Inflammatory macrophage (primary cell): Measurements from ENCODE around the gene IFFO2.

Source experiments
- DNase-seq, 2 donors: peaks; one replicate each; pipeline ENCODE4 v3.0.0-alpha.2; 2020 to 2022
- total RNA-seq, 18 experiments: gene quantifications; one replicate each; lab custom pipeline; 2026; ENCODE audit warnings: mixed read lengths in 6 of 18, inconsistent platforms in 2 of 18; lab: John Stamatoyannopoulos, UW

IFFO2 gene
- total RNA-seq = 4.3 to 11.3 (median 8.5) reads per million in 18 experiments

DNA sequence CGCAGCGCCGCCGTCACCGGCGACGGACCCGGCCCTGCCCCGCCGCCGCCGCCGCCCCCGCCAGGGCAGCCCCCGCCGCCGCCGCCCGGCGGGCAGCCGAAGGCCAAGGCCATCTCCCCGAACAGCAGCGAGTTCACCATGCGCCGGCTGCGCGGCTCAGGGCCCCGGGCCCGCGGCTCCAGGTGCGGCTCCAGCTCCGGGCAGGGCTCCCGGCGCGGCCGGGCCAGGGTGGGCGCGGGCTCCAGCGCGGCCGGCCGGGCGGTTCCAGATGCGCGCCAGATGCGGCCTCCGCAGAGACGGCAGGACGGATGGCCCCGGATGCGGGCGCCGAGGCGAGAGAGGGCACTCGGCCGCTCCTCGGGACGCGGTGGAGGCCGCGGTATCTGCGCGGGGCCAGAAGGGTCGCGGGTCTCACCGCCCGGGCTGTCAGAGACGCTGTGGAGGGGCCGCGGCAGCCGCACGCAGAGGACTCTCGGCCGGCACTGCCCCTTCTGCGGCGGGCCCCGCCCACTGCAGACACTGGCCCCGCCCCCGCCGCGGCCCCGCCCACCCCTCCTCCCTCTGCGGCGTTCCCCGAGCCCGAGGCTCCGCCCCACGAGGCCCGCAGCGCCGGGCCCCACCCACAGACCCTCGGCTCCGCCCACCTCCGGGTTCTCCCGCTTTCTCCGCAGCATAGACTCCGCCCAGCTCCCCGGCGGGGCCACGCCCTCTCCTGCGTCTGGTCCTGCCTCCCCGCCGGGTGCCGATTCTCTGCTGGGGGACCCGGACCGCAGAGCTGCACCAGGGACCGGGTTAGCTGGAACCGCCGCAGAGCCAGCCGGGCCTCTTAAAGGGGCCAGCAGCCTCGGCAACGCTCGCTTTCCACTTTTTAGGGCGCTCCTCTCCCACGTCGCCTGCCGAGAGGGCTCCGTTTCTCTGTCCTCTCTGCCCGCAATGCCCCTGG lies at the start of gene IFFO2:
IFFO2 (minus strand) TSS at position 484 of the 943 bp plus-strand sequence; CDS start at position 140, 344 bp downstream.
- DNase-seq = peak; percentile 95 to 96

GRCh38 chr1:19006000-19006399 lies 49.5 kb upstream of the IFFO2 start:
- DNase-seq = no peak

DNA sequence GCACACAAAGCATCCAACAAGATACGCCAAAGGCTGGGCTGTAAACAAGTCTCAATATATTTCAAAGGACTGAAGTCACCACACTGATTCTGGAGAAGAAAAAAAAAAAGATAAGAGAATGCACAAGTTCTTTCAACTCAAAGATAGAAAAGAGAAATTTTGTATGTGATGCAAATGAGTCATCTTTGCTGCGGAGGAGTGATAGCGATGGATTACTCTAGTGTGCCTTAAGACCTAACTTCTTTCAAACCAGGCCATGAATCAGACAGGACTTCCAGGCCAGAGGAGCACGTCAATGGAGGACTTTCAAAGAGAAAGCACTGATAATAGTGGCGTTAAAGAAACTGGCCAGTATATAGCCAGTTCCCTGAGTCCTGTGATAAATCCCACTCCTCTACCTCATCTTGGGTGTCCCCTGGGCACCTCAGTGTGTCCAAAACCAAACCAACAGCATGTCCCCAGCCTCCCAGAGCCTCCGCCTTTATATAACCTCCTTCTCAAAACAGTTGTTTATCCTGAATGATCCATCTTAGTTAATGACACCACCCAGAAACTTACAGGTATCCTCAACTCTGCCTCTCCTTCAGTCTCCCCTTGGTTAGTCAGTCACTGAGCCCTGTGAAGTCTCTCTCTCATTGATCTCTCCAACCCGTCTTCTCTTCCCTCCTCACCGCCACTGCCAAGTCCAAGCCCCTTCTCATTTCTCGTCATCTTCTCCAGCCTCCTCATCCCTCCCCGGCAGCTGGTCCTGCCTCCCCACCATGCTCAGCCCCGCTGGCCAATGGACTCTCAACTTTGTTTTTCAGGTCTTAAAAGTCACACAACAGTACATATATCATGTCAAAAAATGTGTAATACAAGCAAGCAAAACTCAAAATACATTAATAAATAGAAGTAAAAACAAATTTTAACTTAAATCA lies 47.2 kb upstream of the IFFO2 start:
- no peak for DNase-seq

DNA sequence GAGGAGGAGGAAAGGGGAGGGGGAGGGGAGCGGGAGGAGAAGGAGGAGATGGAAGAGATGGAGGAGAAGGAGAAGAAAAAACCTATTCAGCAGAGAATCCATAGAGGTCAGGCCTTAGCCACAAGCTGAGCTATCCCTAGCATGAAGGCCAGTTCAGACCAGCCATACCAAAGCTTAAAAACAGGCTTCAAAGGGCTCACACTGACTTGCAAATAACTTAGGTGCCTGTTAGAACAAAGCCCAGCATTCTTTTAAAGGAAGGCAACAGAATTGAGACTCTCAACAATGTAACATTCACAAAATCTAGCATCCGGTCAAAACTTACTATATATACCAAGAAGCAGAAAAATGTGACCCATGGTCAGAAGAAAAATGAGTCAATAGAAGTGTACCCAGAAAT lies 43.6 kb upstream of the IFFO2 start:
- no peak for DNase-seq

DNA sequence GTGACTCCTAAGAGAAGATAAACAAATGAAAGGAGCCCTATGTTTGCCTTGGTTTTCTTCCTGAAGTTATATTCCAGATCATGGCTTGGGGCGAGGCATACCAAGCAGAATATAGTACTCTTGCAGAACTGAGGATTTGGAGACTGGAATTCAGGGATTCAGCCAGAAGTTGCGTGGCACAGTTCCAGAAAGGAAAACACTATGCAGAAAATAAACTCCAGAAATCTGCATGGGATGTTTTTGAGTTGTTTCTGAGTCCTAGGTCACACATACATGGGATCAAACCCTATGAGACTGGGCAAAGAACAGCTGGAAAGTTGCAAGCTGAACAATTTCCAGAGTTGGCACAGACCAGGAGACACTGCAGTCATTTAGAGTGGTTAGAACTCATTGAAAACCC lies 42.9 kb upstream of the IFFO2 start:
- no peak for DNase-seq

GRCh38 chr1:18998016-18998724 lies 41.7 kb upstream of the IFFO2 start:
- no peak for DNase-seq

DNA sequence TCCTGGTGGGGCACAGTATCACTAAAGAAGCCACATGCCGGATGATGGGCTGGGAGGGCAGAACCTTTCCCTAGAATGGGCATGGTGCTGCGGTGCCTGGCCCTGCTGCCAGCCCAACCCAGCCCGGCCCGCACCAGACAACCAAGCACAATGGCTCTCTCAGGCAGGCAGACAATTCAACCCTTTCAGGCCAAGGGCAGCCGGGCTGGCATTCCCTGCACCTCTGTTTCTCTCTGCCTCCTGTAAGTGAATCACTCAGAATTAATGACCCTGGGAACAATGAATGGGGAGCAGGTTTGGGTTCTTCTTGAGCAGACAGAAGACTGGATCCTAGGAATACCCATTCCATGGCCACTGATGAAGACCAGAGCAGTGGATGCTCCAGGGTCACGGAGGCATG lies 41.0 kb upstream of the IFFO2 start:
- no peak for DNase-seq

GRCh38 chr1:18996548-18997177 lies 40.2 kb upstream of the IFFO2 start:
- no peak for DNase-seq

DNA sequence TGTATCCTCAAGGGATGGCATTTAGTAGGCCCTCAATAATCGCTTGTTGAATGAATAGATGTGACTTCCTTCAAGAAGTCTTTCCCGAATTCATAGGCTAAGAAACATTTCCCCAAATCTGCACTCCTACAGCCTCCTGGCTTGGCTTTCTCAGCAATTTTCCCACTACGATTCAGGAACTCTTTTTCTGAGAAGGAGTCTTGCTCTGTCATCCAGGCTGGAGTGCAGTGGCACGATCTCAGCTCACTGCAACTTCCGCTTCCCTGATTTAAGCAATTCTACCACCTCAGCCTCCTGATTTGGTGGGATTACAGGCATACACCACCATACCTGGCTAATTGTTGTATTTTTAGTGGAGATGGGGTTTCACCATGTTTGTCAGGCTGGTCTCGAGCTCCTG lies 37.9 kb upstream of the IFFO2 start:
- DNase-seq = peak; percentile 14 to 19

- no peak for DNase-seq
Observed at GRCh38 chr1:18992646-18993045, 36.2 kb upstream of the IFFO2 start.

DNA sequence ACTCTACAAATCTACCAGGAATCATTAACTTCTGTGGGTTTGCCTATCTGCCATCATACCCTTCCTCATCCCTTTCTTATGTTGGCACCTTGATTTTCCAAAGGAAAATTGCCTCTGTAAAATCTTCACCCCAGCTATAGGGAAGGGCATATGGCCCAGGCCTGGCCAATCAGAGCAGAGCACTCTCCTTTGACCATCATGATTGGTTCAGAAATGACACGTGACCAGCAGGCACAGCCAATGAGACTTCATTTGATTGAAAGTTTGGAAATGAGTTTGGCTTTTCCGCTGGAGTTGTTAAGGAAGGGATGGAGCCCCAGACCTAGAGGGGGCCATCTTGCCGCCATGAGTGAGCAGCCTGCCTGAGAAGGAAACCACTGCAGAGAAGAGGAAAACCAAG lies 35.1 kb upstream of the IFFO2 start:
- DNase-seq = no peak

- no peak for DNase-seq
Observed at GRCh38 chr1:18989896-18990295, 33.4 kb upstream of the IFFO2 start.

DNA sequence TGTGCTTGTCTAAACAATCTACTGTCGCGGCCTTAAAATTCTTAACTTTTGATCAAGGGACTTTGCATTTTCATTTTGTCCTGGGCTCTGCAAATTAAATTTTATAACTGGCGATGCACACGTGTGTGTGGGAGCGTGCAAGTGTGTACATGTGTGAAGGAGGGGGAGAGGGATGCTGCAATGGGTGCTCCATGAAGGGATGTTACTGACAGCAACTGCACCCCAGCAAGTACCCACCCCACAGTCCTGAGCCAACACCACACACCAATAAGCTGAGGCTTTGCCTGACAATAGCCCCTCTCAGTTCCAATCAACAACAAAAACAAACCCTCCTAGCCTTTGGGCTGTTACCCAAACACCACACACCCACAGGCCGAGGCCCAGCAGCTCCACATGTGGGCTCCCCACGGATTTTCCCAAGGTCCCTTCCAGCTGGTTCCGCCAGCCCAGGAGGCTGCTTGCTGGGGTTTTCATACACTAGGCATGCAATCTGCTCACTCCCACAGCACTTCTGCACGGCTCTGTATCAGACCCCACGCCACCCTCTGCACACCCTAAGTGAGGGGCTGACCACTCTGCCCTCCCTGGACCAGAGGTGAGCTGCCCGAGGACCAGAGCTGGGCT lies 32.8 kb upstream of the IFFO2 start:
- DNase-seq = no peak

DNA sequence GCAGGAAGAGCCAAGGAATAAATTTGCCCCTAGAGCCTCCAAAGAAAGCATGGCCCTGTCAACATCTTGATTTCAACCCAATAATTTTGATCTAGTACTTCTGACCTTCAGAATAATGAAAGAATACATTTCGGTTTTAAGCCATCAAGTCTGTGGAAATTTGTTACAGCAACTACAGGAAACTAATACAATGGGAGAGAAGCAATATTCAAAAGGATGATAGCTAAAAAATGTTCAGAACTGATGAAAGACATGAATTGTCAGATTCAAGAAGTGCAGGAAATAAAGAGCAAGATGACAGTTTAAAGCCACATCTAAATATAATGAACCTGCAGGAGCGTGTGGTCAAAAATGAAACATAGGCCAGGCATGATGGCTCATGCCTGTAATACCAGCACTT lies 24.8 kb upstream of the IFFO2 start:
- no peak for DNase-seq

GRCh38 chr1:18978706-18979105 lies 22.2 kb upstream of the IFFO2 start:
- DNase-seq = no peak

DNA sequence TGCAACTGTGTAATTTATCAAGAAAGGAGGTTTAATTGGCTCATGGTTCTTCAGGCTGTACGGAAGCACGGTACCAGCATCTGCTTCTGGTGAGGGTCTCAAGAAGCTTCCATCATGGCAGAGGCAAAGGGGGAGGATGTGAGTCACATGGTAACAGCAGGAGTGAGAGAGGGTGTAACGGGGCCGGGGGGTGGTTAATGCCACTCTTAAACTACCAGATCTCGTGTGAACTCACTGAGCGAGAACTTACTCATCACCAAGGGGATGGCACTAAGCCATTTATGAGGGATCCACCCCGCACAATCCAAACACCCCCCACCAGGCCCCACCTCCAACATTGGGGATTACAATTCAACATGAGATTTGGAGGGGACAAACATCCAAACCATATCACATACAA lies 21.0 kb upstream of the IFFO2 start:
- DNase-seq = no peak

- DNase-seq = no peak
Observed at GRCh38 chr1:18976096-18976495, 19.6 kb upstream of the IFFO2 start.

GRCh38 chr1:18974606-18975005 lies 18.1 kb upstream of the IFFO2 start:
- no peak for DNase-seq

GRCh38 chr1:18974005-18974404 lies 17.5 kb upstream of the IFFO2 start:
- no peak for DNase-seq

DNA sequence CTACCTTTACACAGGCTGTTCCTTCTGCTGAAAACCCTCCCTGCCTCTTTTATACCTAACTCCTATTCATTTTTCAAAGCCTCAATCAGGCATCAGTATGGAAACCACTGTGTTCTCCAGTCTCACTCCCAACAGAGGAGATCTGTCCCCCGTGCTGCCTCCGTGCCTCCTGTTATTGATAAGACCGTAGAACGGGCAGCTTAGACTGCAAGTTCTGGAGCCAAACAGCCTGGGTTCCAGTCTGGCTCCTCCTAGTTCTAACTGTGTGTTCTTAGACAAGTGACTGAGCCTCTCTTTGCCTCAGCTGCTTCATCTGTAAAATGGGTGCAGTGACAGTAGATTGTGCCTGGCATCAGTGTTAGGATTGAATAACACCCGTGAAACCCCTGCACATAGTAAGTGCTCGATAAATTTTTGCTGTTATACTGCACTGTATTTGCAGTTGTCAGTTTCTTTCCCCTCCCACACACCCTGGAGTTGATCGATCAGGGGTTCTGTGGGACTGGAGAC lies 17.0 kb upstream of the IFFO2 start:
- DNase-seq = no peak

- peak; percentile 59 to 73 for DNase-seq
Observed at GRCh38 chr1:18972991-18973390, 16.5 kb upstream of the IFFO2 start.
